ENCODE measurements around the gene SMG6. TPM values are rescaled to one million over a fixed set of nuclear protein-coding genes. Genes with fewer than 3 reads are reported as not detected.

SMG6 gene
- total and polyA plus RNA-seq, 2 of the 4 experiments (the other 2 are of a cell fraction): 16.3 to 30.3 TPM

DNA sequence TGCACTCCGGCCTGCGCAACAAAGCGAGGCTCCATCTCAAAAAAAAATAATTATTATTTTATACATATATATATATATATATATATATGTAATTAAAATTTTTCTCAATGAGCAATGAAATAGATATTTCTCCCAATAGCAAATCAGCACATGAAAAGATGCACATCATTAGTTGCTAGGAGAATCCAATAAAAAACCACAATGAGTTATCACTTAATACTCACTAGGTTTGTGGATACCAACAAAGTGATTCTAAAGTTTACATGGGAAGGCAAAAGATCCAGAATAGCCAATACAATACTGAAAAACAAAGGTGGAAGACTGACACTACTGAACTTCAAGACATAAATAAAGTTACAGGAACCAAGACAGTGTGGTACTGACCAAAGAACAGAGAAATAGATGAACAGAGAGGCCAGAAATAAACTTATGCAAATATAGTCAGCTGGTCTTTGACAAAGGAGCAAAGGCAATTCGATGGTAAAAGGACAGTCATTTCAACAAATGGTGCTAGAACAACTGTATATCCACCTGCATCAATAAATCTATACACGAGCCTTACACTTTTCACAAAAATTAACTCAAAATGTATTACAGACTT lies 13.6 kb downstream of the SMG6 start:
- H3K27ac ChIP-seq (ENCODE audit: insufficient read depth, low read length): no peak overlapping the region
- H2AK5ac ChIP-seq (ENCODE audit: low read depth, low read length): no peak overlapping the region
- in situ Hi-C loops (cut with MboI; ENCODE audit: low sequenced_read_pairs): loop anchor here (10.0 kb wide), 1 partner anchor 385 kb away; no protein-coding TSS in a partner anchor
- H2AK9ac ChIP-seq (replicated peaks; ENCODE audit: low read depth, low read length, poor library complexity): no peak overlapping the region
- no peak overlapping the region for H3K56ac ChIP-seq (ENCODE audit: extremely low read depth, insufficient read depth, low read length)
- no peaks in the 10 kb centered on the region for H3K9me3 ChIP-seq (ENCODE audit: control insufficient read depth, insufficient read depth, low read length)
- no peak overlapping the region for H3K4me2 ChIP-seq (ENCODE audit: low read depth, low read length)
- no peak overlapping the region for H4K8ac ChIP-seq (ENCODE audit: low read depth in 2 of 2, low read length in 2 of 2)
- ChIA-PET POLR2A (ENCODE audit: unreplicated experiment) (no interaction called here), CTCF (interaction anchor here (0.7 kb wide), 1 partner anchor 15 kb away, joined by 9 read pairs; no protein-coding TSS in a partner anchor)
- no peaks in the 10 kb centered on the region for H3K9me1 ChIP-seq (ENCODE audit: insufficient read depth, low read length)
- no peak overlapping the region for H2AFZ ChIP-seq (replicated peaks; ENCODE audit: low read length, poor library complexity)
- H3K9ac ChIP-seq (ENCODE audit: low read depth, low read length): no peak overlapping the region
- BruUV-seq (replicated peaks): no TSS peak
- no peaks in the 10 kb centered on the region for H3K27me3 ChIP-seq (ENCODE audit: control insufficient read depth, insufficient read depth, low read length)
- no peak overlapping the region for H3K4ac ChIP-seq (ENCODE audit: low read depth, low read length)
- TF ChIP-seq POLR2A (IDR thresholded peaks at IDR 0.05; ENCODE audit: low read depth, low read length): no peak
- TF ChIP-seq NFE2L2 (IDR thresholded peaks at IDR 0.05; ENCODE audit: low read depth, low read length): no peak
- TF ChIP-seq RFX5 (IDR thresholded peaks at IDR 0.05; ENCODE audit: low read depth, low read length): peak; percentile 95
- no peak for TF ChIP-seq CHD1 (IDR thresholded peaks at IDR 0.05; ENCODE audit: low read depth, low read length)
- TF ChIP-seq, protein P1, sequence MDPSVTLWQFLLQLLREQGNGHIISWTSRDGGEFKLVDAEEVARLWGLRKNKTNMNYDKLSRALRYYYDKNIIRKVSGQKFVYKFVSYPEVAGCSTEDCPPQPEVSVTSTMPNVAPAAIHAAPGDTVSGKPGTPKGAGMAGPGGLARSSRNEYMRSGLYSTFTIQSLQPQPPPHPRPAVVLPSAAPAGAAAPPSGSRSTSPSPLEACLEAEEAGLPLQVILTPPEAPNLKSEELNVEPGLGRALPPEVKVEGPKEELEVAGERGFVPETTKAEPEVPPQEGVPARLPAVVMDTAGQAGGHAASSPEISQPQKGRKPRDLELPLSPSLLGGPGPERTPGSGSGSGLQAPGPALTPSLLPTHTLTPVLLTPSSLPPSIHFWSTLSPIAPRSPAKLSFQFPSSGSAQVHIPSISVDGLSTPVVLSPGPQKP (IDR thresholded peaks at IDR 0.05; ENCODE audit: borderline replicate concordance, low read depth, low read length): no peak
- no peak for TF ChIP-seq SMC3 (IDR thresholded peaks at IDR 0.05; ENCODE audit: low read depth, low read length)
- TF ChIP-seq, protein P2, sequence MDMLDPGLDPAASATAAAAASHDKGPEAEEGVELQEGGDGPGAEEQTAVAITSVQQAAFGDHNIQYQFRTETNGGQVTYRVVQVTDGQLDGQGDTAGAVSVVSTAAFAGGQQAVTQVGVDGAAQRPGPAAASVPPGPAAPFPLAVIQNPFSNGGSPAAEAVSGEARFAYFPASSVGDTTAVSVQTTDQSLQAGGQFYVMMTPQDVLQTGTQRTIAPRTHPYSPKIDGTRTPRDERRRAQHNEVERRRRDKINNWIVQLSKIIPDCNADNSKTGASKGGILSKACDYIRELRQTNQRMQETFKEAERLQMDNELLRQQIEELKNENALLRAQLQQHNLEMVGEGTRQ (IDR thresholded peaks at IDR 0.05; ENCODE audit: low read depth, low read length): no peak
- no peak for TF ChIP-seq FOS (IDR thresholded peaks at IDR 0.05; ENCODE audit: low read depth, low read length)
- peak; percentile 40 for DNase-seq
- H4K5ac ChIP-seq (ENCODE audit: low read depth, low read length): no peak overlapping the region
- H2BK5ac ChIP-seq (ENCODE audit: low read depth, low read length, poor library complexity, severe bottlenecking): no peak overlapping the region
- no peak overlapping the region for H3K4me3 ChIP-seq (ENCODE audit: insufficient read depth, low read depth, low read length)
- H2BK15ac ChIP-seq (ENCODE audit: low read depth, low read length): no peak overlapping the region
- H3K36me3 ChIP-seq (ENCODE audit: control insufficient read depth, insufficient read depth, low read length): peaks cover 26% of the 10 kb centered on the region
- no peak overlapping the region for H2BK120ac ChIP-seq (ENCODE audit: low read depth, low read length)
- no peak overlapping the region for H3K14ac ChIP-seq (replicated peaks; ENCODE audit: low read depth, low read length)
- no peak overlapping the region for H3K18ac ChIP-seq (ENCODE audit: low read depth, low read length)
- H3K23ac ChIP-seq (ENCODE audit: low read depth, low read length): no peak overlapping the region
- no CpG with 5 or more reads among the region's 5 CpGs for WGBS, 2 experiments (ENCODE audit: extremely low coverage in 2 of 2, insufficient read length in 1 of 2)
- H4K91ac ChIP-seq (ENCODE audit: insufficient read depth, low read depth, low read length): no peak overlapping the region
- intact Hi-C loops (cut with micrococcal nuclease): no loop called here
- H3K79me1 ChIP-seq (ENCODE audit: low read depth in 1 of 2, low read length in 2 of 2): peaks cover 14 to 39% of the 10 kb centered on the region in 2 experiments
- H4K20me1 ChIP-seq (ENCODE audit: insufficient read depth, low read length): peaks cover 2% of the 10 kb centered on the region; the same call in 1 of the 2 replicates
- no peak for ATAC-seq (ENCODE audit: low read depth)
- no peak overlapping the region for H2BK20ac ChIP-seq (ENCODE audit: low read depth, low read length)
- dilution Hi-C loops (cut with HindIII; ENCODE audit: low sequenced_read_pairs, unreplicated experiment): no loop called here
- H3K4me1 ChIP-seq (ENCODE audit: control insufficient read depth, insufficient read depth, low read length): peaks cover 4% of the 10 kb centered on the region; the same call in 1 of the 2 replicates
